ENCODE measurements around the gene STRA6. TPM values are rescaled to one million over a fixed set of nuclear protein-coding genes. Genes with fewer than 3 reads are reported as not detected.

The STRA6 gene, protein sequence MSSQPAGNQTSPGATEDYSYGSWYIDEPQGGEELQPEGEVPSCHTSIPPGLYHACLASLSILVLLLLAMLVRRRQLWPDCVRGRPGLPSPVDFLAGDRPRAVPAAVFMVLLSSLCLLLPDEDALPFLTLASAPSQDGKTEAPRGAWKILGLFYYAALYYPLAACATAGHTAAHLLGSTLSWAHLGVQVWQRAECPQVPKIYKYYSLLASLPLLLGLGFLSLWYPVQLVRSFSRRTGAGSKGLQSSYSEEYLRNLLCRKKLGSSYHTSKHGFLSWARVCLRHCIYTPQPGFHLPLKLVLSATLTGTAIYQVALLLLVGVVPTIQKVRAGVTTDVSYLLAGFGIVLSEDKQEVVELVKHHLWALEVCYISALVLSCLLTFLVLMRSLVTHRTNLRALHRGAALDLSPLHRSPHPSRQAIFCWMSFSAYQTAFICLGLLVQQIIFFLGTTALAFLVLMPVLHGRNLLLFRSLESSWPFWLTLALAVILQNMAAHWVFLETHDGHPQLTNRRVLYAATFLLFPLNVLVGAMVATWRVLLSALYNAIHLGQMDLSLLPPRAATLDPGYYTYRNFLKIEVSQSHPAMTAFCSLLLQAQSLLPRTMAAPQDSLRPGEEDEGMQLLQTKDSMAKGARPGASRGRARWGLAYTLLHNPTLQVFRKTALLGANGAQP
- under 0.01 TPM in 2 replicates for total RNA-seq

DNA sequence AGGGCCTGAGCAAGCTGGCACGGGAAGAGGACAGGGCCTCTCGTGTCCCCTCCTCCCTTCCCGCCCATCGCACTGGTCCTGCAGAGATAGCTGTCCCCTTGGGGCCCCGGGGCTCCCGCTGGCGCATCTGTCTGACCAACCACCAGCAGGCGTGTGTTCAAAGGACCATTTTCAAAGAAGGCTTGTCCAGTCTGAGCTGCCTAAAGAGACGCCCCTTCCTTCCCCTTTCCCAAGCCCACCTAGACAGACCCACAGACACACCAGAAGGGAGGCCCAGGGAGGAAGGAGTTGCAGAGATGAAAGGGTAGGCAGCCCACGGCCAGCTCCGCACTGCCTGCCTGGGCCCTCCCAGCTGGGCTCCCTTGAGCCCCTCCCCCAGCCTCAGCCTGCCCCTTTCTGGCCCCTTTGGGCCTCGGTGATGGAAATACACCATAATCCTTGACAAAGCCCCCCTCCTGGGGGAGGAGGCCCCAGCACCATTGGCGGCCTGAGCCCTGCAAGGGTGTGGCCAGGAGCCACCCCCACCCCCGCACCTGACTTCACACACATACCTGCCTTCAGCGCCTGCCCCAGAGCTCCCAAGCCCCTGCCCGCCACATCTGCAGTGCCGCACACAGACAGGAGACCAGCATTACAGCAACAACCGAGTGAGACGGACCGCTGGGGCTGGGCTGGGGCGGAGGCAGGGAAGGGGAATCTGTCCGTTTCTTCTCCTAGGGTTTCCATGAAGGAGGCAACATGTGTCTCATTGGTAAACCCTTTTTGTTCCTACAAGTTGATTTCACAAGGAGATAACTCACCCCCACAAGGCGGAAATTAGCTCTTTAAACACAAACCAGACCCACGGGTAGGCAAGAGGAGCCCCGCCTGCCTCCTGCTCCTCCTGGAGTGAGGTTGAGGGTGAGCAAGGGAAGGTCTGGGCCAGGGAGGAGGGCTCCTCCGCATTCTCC lies at the start of gene STRA6:
Gene STRA6, minus strand, starts transcription at position 336 of the 950 bp plus-strand sequence. CDS start 520 bp downstream, outside the sequence.
- no peak for DNase-seq (ENCODE audit: low read depth in 2 of 2)

DNA sequence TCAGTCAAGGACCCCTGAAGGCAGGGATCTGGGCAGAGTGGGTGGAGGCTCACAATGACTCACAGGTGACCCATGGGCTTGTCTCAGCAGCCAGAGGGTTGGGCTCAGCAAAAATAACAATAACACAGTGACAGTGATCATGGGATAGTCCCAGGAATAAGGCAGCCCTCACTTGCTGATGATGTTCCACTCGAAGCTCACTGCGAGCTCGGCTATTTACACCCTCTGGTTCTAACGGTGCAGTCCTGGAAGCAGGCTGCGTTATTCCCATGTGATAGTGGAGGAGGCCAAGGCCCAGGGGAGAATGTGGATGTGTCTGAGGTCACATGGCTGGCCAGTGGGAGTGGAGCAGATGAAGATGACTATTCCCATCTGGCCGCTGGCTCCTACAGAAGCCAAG lies 49.7 kb upstream of the STRA6 start:
- peak in 1 of 2 donors; percentile 29 for DNase-seq (ENCODE audit: low read depth in 2 of 2)

DNA sequence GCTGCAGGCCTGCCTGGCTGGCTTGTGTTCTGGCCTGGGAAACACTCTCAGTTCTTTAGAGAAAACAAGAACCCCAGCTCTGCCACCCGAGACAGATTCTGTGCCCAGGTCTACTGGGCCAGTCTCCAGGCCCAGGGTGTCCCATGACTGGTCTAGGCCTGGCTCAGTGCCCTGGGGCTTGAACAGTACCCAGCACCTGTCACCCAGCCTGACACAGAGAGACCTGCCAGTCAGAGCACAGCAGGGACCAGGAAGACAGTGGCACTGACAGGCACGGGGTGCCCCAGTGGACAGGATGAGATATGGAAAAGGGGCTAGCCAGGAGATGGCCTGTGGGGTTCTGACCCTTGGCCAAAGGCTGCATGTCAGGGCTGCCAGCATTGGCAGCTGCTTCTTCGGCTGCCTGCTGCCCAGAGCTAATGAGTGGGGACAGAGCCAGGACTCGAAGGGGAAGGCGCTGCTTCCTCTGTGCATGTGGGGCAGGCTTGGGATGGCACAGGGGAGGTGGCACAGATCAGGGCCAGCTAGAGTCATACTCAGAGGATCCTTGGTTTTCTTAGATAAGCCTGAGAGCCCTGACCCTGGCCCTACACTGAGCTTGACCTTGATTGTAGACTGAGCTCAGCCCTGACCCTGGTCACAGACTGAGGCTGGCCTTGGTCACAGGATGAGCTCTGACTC lies 48.7 kb upstream of the STRA6 start:
- DNase-seq (ENCODE audit: low read depth in 2 of 2) = no peak

DNA sequence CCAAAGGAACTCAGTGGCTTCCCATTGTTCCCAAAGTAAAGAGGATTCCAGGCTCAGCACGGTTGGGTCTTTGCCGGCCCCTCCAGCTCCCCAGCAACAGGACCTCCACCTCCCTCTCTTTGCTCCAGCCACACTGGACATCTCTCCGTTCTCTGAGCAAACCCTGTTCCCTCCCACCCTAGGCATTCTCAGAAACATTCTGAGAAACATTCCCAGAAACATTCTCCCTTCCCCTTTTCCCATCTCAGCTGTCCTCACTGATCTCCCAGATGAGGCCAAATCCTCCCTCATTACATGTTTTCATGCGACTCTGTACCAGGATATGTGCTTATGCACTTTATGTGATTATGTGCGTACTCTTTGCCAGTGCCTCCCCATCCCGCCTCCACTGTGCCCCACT lies 47.7 kb upstream of the STRA6 start:
- DNase-seq (ENCODE audit: low read depth in 2 of 2) = no peak

DNA sequence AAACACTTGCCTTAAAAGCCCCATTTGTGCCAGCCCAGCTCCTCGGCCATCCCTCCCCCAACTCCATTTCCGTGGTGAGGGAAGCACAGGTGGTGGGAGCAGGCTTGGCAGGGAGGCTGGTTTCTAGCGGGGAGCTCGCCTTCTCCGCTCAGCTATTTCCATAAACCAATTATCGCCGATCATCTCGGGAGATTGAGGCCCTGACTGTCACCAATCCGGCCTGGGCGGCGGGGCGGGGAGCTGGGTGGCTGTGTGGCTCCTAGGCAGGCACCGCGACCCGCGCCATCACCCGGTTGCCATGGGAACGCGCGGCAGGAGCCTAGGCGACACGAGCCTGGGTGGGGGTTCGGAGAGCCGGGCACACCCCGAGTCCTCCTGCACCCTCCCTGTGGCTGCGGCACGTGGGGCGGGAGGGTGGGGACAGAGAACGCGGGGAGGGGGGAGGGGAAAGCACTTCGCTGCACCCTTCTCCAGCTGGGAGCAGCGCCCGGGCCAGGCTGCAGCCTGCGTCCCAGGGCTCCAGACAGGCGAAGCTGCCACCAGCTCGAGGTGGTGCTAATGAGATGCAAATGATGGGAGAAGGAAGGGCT lies 42.9 kb upstream of the STRA6 start:
- no peak for DNase-seq (ENCODE audit: low read depth in 2 of 2)

DNA sequence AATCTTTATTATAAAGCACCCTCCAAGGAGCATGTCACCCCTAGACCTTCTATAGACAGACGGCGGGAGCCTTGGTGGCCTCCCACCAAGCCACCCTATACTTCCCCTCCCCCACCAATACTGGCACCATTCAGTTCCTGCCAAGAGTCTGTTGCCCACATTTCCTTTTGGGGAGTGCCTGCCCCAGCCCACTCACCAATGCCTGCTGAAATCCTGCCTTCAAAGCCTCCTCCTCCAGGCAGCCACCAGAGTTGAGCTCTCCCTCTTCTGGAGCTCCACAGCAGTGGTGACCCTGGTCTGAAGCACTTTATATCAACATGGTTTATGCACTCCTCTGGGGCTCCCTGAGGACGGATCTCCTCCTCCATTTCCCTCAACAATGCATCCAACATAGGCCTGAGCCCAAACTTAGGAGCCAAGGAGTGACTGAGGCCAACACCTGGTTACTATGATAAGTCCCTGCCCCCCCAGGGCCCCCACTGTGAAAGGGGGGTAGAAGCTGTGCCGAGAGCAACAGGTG lies 42.3 kb upstream of the STRA6 start:
- no peak for DNase-seq (ENCODE audit: low read depth in 2 of 2)

DNA sequence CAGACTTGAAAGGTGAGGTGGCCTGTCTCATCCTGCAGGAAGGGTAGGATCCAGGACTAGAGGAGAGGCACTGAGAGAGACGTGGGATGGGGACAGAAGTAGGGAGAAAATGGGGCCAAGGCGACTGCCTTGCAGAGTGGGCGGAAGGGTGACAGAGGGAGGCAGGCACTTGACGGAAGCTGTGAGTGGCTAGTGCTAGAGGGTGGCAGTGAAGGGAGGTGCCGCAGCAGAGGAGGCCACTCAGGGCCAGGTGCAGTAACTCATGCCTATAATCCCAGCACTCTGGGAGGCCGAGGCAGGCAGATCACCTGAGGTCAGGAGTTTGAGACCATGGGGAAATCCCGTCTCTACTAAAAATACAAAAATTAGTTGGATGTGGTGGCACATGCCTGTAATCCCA lies 40.8 kb upstream of the STRA6 start:
- DNase-seq (ENCODE audit: low read depth in 2 of 2) = no peak

DNA sequence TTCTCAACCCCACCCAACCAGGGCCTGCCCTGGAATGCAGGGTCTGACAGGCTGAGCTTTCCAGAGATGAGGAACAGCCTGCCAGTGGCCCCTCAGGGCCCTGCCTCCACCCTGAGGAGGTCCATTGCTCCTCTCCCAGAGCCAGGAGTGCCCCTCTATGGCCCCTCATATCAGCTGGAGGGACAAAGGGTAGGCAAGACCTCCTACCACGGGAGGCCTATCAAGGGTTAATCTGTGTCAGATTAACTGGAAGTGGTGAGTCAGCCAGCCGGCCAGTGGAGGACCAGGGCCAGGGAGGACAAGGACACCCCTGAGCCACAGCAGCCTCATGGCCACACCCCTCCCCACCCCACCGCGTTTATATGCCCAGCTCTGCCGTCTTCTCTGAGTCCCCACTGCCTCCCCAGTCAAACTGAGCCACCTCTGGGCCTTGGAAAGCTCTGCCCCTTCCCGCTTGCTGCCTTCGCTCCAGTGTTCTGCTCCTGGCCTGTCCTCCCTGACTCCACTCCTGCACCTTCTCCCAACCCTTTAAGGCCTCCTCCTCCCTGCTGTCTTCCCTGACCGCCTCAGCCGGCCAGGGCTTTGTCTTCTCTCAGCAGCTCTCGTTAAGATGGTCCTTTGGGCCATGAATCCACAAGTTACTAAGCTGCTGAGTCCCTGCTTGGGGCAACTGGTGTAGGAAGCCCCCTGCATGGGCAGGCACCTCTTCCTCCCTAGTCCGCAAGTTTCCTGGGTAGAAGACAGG lies 40.0 kb upstream of the STRA6 start:
- peak; percentile 31 to 54 for DNase-seq (ENCODE audit: low read depth in 2 of 2)

DNA sequence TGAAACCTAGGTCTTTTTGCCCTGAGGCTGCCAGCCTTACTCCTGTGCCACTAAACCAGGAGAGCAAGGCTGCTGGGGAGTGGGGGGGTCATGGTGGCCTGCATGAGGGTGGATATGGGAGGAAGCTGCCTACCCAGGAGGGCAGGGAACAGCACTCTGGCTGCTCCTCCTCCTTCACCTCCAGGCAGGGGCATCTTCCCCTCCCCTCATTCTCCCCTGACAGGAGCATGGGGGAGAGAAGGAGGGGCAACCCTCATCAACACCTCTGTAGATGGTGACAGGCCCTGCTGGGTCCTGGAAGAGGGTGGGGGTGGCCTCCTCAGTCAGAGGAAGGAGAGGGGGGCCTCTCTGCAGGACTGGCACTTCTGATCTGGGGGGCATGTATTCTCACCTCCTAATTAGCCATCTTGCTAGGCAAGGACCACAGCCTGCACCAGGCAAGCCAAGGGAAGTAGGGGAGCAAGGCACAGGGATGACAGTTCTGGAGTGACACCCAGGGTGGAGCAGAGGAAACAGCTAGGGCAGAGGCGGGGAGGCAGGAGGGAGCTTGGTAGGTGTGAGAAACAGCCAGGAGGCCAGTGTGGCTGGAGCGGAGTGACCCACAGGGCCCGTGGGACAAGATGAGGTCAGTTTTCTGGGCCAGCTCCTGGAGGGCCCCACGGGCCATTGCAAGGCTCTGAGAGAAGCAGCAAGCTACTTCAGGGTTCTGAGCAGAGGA lies 38.5 kb upstream of the STRA6 start:
- DNase-seq (ENCODE audit: low read depth in 2 of 2) = no peak

DNA sequence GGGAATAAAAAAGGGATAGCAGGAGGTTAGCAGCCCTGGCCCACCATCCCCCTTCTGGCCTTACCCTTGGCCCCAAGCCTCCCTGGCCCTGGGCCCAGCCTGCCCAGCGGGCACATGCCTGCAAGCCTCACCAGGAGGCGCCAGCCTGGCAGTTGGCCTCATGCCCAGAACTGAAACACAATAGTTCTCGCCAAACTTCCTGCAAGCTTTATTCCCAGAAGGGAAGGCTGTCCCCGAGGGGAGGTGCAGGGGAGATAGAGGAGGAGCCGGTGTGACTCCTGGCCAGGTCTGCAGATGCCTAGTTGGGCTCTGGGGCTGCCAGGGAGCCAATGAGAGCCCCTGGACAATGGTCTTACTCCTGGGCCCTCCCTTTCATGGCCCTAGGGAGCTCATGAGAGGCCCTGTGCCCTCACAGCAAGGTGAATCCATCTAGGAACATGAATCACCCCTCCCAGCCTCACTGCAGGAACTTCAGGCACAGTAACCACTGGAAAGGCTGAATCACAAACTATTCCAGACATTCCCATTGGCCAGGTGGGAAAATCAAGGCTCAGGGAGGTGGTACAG lies 37.5 kb upstream of the STRA6 start:
- peak; percentile 82 to 92 for DNase-seq (ENCODE audit: low read depth in 2 of 2)

DNA sequence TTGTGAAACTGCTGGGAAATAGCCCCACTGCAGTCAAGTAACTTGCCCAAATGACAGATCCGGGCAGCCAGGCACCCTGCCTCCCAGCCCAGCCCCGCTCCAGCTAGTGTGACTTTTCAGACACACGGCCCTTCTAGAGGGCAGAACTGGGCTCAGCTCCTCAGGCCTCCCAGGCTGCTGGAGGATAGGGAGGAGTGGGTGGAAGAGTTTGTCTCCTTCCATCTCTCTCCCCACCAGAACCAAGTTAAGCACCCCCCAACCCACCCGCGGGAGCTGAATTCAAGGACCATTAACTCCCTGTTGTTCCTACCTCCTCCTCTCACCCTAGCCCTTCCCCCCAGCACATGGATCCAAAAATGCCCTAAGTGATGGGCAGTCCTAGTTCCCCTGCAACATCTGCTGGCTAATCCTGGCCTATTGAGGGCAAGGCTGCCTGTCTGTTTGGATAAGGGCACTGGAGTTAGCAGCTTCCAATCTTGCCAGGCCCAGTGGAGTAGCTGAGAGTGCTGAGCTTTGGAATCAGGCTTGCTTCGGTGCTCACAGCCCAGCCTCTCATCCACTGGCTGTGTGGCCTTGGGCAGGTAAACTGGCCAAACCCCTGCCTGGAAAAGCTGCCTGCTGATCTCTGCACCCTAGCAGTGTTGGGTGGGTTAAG lies 36.6 kb upstream of the STRA6 start:
- no peak for DNase-seq (ENCODE audit: low read depth in 2 of 2)

DNA sequence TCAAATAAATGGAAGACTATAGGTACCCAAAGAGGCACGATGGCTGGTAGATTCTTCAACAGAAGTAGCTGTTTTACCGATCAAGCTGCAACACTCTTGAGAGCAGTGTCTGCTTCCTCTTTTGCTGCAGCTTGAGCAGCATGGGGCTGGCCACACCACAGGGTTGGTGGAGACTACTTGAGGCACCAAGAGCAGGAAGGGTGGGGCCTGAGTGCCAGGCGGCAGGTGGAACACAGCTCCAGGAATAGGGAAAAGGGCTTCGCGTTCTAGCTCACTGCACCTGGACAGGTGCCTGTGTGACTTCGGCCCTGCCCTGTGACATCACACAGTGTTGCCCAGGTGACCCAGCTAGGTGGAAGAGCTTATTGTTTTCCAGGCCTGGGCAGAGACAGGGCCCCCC lies 33.4 kb upstream of the STRA6 start, which contains the start of gene CCDC33:
Gene CCDC33, plus strand, starts transcription at position 365 of the 400 bp plus-strand sequence. CDS start 394 bp downstream, outside the sequence.
- DNase-seq (ENCODE audit: low read depth in 2 of 2) = no peak

DNA sequence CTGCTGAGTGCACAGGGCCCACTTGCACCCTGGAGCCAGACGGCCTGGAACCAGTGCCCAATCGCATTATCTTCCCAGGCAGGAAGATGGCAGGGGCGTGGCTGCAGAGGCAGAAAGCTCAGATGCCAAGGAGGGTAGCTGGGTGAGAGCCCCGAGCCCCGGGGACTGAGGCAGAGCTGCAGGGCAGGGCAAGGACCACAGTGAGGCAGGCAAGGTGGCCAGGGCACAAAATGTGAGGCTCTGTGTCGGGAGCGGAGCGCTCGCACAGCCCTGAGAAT lies 31.9 kb upstream of the STRA6 start:
- DNase-seq (ENCODE audit: low read depth in 2 of 2) = no peak

DNA sequence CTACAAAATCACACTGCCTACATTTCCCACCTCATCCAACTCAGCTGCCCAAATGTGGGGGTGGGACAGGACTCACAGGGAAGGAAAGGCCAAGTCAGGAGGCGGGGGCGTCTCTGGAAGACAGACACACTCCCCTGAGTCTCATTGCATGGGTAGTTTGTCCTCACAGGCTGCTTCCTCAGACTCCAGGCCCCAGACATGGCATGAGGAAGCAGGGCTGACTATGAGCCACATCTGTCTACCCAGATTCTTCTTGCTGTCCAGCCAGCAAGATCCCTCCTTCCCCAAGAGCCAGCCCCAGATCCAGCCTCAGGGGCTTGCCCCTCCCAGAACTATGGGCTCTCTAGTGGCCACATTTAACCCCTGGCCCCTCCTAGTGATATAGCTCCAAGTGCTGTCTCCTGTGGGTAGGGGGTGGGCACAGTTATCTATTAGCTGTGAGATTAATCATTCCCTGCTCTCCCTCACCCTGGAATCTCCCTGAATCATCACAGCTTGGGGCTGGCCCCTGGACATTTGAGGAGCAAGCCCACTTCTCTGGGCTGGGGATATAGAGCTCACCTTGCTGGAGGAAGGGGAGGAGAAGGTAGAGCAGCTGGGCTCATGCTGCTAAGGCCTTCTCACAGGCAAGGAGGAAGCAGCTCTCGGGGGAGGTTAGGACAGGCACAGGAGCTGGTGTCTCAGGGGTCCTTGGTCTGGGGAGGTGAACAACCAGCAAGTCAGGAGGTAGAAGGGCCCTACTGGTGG lies 31.4 kb upstream of the STRA6 start:
- DNase-seq (ENCODE audit: low read depth in 2 of 2) = no peak

DNA sequence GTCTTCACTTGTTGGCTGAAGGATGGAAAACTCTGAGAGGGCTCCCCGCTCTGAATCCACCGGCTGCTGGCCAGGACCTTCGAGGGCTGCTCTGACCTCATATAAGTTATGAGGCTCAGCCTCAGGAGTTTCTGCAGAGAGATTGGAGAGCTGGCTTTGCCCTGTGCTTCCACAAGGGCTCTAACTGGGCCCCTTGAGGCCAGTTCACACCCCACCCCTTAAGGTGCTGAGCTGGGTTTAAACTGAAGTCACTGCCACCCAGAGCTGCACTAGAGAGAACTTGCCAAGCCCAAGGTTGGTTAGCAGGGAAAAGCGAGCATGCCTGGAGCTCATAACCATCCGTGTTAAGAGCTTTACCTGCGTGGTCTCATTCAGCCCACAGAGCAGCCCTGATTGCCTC lies 30.8 kb upstream of the STRA6 start:
- no peak for DNase-seq (ENCODE audit: low read depth in 2 of 2)

DNA sequence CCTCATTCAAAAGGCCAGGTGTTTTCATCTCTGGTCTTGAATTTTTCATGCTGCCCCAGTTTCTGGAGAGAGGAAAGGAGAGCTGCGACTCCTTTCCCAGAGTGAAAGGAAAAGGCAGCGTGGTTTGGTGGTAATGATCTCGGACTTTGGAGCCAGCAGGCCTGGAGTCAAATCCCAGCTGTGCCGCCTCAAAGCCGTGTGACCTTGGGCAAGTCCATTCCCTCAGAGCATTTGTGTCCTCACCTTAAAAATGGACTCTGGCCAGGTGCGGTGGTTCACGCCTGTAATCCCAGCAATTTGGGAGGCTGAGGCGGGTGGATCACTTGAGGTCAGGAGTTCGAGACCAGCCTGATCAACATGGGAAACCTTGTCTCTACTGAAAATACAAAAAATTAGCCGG lies 28.9 kb upstream of the STRA6 start:
- DNase-seq (ENCODE audit: low read depth in 2 of 2) = no peak

DNA sequence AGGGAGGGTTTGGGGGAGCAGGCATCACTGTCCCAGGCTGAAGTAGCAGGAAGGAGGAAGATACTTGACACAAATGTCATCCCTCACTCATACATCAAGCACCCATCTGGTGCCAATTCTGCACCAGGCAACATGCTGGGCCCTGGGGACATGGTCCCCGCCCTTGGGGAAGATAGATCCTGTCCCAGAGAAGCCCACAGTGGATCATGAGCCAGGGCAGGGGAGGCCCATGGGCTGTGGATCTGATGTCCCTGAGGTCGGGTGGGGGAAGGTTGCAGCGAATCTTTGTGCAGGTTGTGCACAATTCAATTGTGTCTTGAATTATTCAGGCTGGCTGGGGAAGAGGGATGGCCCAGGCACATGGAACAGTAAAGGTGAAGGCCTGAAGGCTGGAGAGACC lies 27.1 kb upstream of the STRA6 start:
- no peak for DNase-seq (ENCODE audit: low read depth in 2 of 2)

DNA sequence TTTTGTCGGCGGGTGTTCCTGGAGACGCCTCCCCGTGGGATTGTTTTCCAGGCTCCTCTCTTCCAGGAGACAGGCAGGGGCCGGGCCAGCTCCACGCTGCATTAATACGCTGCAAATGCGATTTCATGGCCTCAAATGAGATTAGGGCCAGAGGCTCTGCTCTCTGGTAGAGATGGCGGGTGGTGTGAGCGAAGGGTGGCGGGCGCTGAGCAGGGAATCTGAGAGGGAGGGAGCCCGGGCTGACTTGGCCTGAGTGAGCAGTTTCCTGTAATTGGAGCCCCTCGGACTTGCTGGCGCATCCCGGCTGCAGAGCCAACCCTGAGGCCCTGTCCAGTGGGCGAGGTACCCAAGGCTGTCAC lies 26.1 kb upstream of the STRA6 start:
- DNase-seq (ENCODE audit: low read depth in 2 of 2) = peak in 1 of 2 donors; percentile 36

Measured in lung microvascular endothelial cell (primary cell).